GM19025 (cell line): ENCODE results near the gene MED10.
"Not testable (repeated sequence)": the region's sequence is repeated elsewhere in the genome, so short reads cannot be mapped to it uniquely, and the experiment has no call there.

Source experiments
- ATAC-seq: cut with Tn5 transposase; IDR thresholded peaks from one replicate; pipeline ENCODE4 v1.9.1; 2021; ENCODE audit warnings: mild to moderate bottlenecking, low read depth, moderate library complexity; ENCODE audit not compliant: unreplicated experiment

The MED10 gene

DNA sequence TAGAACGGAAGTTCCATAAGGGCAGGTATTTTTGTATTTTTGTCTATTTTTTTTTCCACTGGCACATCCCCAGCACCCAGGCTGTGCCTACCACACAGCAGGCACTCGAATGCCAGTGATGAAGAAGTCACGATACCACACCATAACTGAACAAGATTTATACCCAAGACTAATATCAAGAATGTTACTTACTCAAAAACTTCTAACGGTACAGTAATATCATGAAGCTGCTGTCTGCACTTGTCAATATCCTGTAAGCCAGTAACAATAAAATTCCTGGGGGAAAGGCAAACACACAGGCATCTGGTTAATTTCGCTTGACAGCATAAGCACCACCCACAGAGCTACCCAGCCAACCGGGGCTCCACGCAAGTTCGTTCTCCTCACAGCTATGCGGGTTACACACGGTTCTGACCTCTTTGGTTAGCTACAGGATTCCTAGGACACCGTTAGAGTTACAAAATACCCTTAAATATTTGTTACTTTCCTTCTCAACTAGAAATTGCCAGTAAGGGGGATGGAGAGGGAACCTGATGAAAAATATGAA, 1.3 kb downstream of the MED10 start:
- ATAC-seq = no peak

DNA sequence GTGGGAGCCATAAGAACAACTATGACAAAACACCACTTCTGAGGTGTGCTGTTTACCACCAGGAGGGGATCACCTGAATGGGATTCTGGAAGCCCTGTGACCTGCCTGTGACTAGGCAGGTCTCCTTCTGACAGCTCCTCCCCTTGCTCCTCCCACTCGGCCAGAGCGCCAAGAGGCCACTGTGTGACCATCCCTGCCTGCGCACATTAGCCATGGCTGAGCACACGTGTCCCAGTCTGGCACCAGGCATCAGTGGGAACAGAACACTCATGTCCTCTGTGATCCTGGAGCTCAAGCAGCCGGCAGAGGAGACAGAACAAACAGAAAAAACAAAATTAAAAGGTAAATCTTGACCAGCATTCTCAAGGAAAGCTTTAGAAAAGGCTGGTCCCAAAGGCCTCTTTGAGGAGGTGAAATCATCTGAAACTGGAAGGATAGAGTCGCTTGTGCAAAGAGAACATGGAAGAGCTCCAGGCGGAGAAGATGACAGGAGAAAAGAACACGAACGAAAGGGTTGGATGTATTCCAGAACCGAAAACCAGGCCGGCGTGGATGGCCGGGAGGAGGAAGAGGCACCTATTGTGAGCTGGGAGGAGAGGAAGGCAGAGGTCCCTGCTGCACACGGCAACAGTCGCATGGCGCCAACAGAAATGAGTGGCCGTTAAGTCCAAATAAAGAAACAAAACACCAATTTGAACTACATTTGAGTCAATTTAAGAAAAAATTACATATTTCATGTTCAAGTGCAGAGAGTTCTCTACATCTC, 5.1 kb downstream of the MED10 start:
- ATAC-seq = no peak

DNA sequence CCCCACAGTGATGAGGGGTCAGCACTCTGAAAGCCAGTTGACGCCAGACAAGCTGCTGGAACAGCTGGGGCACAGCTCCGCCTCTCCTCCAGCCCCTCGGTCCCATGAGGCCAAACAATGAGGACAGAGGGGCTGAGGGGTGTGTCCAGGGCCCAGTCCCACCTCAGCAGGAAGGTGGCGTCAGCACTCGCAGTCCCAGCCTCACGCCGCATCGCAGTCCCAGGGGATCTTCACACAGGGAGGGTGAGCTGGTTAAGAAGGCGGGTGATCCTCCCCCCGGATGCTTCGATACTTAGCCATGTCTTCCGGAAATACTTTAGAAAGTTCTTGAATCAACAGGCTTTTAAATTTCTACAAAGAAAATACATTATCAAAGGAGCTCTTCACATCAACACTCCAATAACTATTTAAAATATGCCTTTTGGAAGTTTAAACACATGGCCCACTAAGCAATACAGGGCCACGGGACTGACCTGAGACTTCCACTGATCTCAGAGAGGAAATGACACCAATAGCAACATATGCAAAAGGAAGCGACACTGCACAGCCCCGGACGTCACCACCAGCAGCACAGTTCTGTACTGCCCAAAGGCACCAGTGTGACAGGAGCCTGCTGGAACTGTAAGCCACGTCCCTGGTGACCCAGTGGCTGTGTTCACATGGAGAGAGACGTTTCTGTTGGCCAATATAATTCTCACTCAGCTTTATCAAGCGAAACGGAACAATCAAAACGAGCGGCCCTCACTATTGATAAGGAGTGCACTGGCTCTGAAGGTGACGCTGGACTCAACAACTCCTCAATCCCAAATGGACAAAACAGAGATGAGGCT, 5.9 kb downstream of the MED10 start:
- no peak for ATAC-seq

DNA sequence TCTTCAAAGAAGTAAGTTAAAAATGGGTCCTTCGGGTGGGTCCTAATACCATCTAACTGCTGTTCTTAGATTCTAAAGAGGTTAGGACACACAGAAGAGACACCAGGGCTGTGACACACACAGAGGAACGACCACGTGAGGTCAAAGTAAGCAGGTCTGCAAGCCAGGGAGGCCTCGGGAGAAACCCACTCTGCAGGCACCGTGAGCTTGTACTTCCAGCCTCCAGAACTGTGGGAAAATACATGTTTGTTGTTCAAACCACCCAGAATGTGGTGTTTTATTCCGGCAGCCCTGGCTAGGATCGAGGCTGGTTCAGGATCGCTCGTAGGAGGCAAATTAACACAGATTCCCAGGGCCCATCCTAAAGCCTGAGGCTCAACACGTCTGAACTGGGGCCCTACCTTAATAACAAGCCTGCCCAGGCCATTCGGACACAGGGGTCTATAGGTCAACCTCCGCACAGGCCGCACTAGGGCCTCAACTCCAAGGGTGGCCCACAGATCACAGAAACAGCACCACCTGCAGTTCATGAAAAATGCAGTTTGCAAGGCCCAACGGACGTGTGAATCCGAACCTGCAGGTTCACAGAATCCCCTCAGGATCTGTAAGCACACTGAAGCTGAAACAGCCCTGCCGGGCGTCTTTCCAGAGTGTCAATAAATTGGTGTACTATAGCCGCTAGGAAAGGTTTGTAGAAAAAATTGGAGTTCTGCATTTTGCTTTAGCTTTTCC, 7.1 kb downstream of the MED10 start:
- no peak for ATAC-seq

DNA sequence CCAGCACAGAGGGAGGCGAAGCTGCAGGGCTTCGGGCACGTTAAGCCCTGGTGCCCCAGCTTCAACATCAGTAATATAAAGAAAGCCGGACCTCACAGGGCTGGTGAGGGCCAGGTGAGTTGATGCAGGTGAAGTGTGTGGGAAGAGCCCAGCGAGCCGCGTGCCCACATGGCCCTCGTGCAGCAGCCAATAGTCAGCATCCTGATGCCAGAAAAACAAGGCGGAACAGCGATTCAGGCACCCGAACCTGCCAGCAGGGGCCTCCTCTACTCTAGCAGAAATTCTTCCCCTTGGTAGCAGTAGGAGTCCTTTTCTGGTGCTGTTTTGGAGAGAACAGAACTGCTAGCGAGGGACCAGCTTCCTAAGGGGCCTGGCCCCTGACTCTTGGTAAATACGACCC, 7.8 kb downstream of the MED10 start:
- no peak for ATAC-seq

DNA sequence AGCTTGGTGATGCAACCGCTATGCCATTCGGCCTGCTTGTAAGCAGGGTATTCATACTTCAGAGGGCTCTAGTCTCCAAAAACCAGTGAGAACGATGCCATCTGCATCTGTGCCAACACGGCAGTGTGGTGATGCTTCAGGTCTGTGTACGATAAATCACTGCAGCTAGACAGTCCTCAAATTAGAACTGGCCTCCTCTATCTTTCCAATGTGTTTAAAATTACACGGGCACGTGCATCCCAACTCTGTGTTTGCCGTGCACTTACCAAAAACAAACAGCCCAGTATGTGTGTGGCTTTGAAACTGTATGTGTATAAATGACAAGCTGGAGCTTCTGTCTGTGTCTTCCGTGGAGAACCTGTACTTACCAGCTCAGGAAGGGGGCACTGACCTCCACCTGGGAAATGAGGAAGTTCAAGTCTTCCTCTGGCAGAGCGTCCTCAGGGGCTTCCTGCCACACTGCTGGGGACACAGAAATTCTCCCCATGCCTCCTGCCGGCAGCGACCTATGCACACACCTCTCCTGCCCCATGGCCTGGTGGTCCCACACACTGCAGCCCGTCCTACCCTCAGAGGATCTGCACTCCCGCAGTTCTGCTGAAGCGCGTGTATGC, 12.3 kb downstream of the MED10 start:
- ATAC-seq = no peak

DNA sequence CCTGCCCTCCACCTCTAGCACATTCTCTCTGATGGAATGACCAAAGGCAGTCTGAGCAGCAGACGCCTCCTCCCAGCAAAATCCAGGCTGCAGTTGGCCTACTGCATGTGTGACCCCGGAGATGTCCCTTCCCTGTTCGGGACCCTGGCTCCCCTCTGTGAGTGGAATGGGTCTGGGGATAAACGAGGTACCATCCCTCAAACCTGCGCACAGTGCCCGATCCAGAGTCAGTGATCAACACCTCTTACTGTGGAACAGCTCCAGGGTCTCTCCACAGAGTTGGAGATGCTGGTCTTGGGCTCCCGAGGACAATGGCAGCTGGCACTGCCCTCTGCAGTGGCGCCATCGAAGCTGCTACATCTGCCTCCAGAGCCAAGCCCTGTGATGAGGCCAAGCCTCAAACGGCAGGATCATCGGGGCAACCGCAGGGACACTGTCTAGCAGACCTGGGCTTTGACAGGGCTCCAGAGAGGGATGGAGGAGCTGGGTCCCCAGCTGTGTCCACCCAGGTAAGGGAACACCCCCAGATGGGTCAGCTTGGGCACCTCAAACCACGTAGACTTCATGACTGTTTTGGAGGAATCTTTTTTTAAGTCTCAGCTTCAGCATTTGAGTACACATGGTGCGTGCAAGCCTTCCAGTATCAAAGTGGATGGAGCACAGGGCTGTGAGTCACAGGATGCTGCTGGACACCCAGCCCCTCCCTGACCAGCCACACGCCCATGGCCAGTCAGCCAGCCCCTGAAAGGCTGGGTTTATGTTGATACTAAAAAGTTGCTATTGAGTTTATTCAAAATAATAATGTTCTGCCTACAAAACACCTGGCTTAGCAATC, 13.0 kb downstream of the MED10 start:
- ATAC-seq = no peak

DNA sequence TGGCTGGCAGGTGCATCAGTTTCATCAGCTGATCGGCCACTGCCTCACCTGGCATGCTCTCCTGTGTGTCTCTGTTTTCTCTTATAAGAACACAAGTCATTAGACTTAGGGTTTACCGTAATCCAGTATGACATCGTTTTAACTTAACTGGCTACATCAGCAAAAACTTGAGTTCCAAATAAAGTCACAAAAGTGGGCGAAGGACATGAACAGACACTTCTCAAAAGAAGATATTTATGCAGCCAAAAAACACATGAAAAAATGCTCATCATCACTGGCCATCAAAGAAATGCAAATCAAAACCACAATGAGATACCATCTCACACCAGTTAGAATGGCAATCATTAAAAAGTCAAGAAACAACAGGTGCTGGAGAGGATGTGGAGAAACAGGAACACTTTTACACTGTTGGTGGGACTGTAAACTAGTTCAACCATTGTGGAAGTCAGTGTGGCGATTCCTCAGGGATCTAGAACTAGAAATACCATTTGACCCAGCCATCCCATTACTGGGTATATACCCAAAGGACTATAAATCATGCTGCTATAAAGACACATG, 14.8 kb downstream of the MED10 start:
- not testable (repeated sequence) for ATAC-seq

DNA sequence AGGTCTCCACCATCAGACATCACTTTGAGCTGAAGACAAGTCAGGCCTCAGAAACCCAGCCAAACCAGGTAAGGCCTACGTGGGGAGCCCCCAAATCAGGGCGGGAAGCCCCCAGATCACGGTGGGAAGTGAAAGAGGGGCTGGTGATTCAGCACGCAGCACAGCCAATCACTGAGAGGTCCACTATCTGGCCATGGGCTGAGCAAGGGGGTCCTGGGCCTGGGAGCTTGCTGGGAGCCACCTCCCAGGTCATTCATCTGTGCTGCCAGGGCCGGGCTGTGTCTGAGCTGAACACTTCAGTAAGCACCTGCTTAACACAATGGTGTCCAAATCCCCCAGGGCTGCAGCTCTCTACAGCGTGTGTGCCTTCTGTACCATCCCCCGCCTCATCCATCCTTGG, 15.5 kb downstream of the MED10 start:
- ATAC-seq = no peak

DNA sequence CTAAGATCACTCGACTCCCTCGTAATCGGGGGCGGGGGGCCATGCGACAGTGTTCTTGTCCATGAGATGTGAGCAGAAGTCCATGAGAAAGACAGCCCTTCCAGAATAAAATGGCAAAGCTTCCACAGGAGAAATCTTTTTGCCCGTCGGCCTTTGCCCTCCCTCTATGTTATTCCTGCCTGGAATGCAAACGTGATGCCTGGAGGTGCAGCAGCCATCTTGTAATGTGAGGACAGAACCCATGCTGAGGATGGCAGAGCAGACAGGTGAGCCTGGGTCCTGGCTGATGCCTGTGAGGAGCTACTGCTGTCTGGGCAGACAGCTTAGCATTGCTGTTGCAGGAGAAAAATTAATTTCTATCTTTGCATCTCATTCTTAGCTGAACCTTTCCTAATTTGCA, 17.2 kb downstream of the MED10 start:
- ATAC-seq = no peak

DNA sequence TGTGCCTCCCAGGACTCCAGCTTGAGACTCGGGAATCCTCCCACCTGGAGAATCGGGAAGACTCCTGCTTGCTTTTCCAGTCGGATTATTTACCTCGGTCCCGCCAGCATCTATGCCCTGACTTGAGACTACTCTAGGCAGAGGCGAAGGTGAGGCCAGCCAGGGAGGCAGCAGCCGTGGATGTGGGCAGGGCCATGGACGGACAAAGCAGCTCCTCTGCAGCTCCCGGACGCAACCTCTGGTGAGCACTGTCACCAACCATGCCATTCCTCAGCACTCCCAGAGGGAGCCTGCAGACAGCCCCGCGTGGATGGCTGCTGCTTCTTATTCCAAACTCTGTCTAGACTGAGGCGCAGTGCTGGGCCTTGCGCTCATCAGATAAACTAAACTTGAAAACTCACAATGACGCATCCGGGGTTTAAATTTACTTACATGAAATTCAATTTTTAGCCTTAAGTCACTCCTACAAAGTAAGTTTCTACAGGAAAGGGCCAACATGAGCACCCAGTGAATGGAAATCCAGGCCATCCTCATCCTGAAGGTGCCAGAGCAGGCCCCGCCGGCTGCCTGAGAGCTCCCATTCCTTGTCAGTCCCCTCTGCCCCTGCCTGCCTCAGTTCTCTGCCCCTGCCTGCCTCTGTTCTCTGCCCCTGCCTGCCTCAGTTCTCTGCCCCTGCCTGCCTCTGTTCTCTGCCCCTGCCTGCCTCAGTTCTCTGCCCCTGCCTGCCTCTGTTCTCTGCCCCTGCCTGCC, 17.8 kb downstream of the MED10 start:
- no peak for ATAC-seq

DNA sequence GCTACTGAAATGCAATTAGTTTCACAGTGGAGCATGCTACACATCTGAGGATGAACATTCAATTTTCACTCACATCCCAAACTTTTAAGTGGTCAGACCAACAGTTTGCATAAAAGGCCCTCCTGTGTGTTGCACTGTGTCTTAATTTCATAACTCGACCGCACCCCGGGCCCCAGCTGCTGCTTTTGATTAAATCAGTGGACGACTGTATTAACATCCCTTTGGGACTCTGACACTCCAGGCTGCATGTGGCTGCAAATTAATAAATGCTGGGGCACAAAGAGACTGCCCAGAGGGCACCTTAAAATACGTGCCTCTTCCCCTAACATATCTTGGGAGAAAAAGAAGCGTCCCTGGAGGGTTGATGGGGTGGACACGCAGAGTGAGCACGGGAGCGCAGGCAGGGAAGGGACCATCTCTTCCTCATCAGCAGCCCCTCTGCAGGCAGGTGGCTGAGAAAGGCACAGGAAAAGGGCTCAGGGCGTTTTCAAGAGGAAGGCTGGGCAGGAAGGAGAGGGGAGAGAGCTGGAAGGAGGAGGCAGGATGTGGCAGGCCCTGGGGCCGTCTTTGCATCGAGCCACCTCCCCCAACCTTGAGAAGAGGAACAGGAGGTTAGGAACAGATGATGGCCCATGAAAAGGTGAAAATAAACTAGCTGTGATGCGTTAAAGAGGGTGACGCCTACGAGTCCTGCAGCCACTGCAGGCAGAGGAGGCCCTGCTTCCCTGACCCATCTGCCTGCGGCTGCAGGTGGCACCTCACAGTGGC, 18.6 kb downstream of the MED10 start:
- ATAC-seq = peak; percentile 63

DNA sequence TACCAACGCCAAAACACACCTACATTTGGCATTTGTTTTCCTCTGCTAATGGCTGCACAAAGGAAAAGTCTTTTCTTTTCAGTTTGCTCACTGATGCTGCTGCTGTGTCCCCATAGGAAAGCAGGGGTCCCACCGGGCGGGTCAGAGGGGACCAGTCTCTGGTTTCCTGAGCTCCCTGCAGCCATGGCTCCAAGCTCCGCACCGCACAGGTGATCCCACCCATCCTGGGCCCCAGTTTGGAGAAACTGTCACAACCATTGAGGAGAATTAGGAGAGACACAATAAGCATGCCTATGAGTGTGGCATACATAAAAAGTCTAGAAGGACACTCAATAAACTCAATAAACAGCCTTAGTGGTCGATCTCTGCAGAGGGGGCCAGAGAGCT, 19.9 kb downstream of the MED10 start:
- no peak for ATAC-seq

DNA sequence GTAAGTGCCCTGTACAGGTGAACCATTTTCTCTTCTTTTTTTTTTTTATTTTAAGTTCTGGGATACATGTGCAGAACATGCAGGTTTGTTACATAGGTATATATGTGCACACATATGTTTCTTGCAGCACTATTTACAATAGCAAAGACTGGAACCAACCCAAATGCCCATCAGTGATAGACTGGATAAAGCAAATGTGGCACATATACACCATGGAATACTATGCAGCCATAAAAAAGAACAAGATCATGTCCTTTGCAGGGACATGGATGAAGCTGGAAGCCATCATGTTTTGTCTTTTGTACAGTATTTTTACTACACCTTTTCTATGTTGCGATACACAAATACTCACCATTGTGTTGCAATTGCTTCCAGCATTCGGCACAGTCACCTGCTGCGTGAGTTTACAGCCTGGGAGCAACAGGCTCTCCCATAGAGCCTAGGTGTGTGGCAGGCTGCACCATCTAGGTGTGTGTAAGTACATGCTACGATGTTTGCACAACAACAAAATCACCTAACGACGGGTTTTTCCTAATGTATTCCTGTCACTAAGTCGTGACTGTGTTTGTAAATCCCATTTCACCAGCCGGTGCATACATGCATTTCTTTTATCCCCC, 20.4 kb downstream of the MED10 start:
- ATAC-seq = not testable (repeated sequence)

DNA sequence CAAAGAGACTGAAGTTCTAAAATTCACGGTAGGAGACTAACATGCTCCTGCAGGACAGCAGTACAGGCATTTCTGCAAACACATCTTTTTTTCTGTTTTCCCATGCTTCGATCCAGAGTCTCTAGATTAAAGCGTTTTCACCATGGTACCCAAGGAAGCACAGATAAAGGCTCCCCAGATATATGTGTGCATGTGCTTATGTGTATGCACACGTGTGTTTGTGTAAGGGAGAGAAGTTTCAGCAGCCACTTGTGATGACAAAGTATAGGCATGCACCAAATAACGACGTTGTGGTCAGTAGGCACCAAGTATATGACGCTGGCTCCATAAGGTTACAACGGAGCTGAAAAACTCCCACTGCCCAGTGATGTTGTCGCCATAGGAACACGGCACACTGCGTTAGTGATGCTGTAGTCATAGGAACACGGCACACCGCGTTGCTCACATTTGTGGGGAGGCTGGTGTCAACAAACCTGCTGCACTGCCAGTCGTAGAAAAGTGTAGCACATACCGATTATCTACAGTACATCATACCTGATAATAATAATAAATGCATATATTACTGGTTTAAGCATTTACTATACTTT, 21.7 kb downstream of the MED10 start:
- no peak for ATAC-seq

DNA sequence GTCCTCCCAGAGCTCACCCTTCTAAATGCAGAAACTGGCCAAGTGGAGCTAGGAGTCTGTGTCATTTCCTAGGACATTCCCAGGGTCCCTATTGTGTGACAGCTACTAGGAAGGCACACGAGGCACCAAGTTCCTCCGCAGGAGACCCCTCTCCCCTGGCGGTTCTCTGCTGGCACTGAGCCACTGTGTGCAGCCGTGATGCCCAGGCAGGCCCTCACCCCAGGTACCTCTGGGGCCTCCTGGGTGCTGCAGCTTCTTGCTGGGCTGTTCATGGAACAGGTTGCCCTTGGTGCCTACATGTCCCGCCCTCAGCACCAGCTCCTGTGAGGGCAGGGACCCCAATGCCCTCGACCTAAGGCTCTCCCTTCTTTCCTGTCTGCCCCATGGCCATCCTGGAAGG, 23.1 kb downstream of the MED10 start:
- ATAC-seq = no peak

DNA sequence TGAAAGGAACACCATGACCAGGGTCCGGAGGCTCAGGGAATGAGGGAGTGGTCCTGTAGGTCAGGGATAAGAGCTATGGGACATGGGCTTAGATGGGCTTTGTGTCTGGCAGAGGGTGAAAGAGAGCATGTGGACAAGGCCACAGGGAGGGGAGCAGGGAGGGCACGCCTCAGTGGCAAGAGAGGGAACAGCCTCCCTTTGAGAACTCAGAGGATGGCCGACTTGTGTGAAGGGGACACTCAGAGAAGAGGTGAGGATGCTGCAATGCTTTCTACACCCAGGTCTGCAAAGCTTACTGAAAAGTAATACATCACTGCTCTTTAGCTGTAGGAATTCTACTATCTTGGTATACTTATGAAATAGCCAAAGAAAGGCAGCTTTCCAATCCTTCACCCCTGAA, 23.5 kb downstream of the MED10 start:
- ATAC-seq = no peak
